ENCODE measurements around the gene BRICD5. TPM values are rescaled to one million over a fixed set of nuclear protein-coding genes. Genes with fewer than 3 reads are reported as not detected.
A peak's percentile ranks its signal among the peaks of the same experiment; 100 is the strongest.

Gene BRICD5
- total and polyA plus RNA-seq, 2 of the 4 experiments (the other 2 are of a cell fraction): 0.18 to 0.94 TPM

DNA sequence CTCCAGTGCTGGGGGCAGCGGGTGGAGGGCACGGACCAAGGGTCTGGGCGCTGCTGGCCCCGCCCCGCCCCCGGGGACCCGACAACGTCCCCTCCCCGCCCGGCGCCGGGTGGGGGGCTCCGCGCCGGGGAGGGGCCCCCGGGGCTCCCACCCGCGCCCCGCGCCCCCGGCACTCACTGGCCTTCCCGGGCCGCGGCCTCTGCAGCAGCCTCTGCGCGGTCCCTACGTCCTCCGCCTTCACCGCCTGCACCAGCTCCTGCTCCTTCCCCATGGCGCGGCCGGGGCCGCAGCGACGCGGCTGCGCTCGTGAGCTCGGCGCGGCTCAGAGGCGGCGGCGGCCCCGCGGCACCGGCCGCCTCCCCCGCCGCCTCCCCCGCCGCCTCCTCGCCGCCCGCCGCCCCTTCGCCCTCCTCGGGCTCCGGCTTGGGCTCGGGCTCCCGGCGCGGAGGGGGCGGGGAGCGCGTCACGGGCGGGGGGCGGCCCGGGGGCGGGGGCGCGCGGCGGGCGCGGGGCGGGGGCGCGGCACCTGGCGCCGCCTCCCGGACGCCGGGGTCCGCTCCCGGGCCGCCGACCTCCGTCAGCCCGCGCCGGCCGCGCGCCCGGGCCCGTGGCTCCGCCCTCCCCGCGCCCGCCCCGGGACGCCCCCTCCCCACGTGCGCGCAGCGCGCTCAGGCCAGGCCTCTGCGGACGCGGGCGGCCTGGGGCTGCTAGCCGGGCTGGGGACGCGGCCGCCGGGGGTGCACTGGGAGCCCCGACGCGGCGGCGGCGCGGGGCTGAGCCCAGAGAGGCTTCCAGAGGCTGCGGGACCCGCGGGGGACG lies 14.3 kb downstream of the BRICD5 start, which contains the start of gene CASKIN1:
Gene CASKIN1, minus strand, starts transcription at position 444 of the 819 bp plus-strand sequence. Its CDS starts 173 bp downstream, at position 271.
- H3K23ac ChIP-seq (ENCODE audit: low read depth, low read length): no peak within 1 kb of the TSS
- H3K4ac ChIP-seq (ENCODE audit: low read depth, low read length): no peak within 1 kb of the TSS
- no peak for TF ChIP-seq POLR2A (IDR thresholded peaks at IDR 0.05; ENCODE audit: low read depth, low read length)
- TF ChIP-seq NFE2L2 (IDR thresholded peaks at IDR 0.05; ENCODE audit: low read depth, low read length): no peak
- no peak for TF ChIP-seq RFX5 (IDR thresholded peaks at IDR 0.05; ENCODE audit: low read depth, low read length)
- TF ChIP-seq RAD21 (IDR thresholded peaks at IDR 0.05; ENCODE audit: low read length): no peak
- no peak for TF ChIP-seq BHLHE40 (IDR thresholded peaks at IDR 0.05; ENCODE audit: low read depth, low read length)
- TF ChIP-seq RCOR1 (IDR thresholded peaks at IDR 0.05; ENCODE audit: insufficient replicate concordance, low read length): no peak
- TF ChIP-seq MAFK (IDR thresholded peaks at IDR 0.05; ENCODE audit: low read depth, low read length): no peak
- TF ChIP-seq FOS (IDR thresholded peaks at IDR 0.05; ENCODE audit: low read depth, low read length): no peak
- TF ChIP-seq, protein P1, sequence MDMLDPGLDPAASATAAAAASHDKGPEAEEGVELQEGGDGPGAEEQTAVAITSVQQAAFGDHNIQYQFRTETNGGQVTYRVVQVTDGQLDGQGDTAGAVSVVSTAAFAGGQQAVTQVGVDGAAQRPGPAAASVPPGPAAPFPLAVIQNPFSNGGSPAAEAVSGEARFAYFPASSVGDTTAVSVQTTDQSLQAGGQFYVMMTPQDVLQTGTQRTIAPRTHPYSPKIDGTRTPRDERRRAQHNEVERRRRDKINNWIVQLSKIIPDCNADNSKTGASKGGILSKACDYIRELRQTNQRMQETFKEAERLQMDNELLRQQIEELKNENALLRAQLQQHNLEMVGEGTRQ (IDR thresholded peaks at IDR 0.05; ENCODE audit: low read depth, low read length): no peak
- TF ChIP-seq, protein P2, sequence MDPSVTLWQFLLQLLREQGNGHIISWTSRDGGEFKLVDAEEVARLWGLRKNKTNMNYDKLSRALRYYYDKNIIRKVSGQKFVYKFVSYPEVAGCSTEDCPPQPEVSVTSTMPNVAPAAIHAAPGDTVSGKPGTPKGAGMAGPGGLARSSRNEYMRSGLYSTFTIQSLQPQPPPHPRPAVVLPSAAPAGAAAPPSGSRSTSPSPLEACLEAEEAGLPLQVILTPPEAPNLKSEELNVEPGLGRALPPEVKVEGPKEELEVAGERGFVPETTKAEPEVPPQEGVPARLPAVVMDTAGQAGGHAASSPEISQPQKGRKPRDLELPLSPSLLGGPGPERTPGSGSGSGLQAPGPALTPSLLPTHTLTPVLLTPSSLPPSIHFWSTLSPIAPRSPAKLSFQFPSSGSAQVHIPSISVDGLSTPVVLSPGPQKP (IDR thresholded peaks at IDR 0.05; ENCODE audit: borderline replicate concordance, low read depth, low read length): no peak
- no peak for TF ChIP-seq SMC3 (IDR thresholded peaks at IDR 0.05; ENCODE audit: low read depth, low read length)
- no peak for TF ChIP-seq MXI1 (IDR thresholded peaks at IDR 0.05; ENCODE audit: borderline replicate concordance, low read depth, low read length)
- H4K91ac ChIP-seq (ENCODE audit: insufficient read depth, low read depth, low read length): no peak within 1 kb of the TSS
- H3K14ac ChIP-seq (replicated peaks; ENCODE audit: low read depth, low read length): no peak within 1 kb of the TSS
- CTCF ChIA-PET: no interaction called here
- no peaks in the 10 kb centered on the region for H3K9me3 ChIP-seq (ENCODE audit: control insufficient read depth, insufficient read depth, low read length)
- intact Hi-C loops (cut with micrococcal nuclease): no loop called here
- H3K4me1 ChIP-seq (ENCODE audit: control insufficient read depth, insufficient read depth, low read length): no peaks in the 10 kb centered on the region
- in situ Hi-C loops (cut with MboI; ENCODE audit: low sequenced_read_pairs): no loop called here
- H3K9ac ChIP-seq (ENCODE audit: low read depth, low read length): no peak within 1 kb of the TSS
- H3K27ac ChIP-seq (ENCODE audit: insufficient read depth, low read length): no peak within 1 kb of the TSS
- no peak within 1 kb of the TSS for H2AK5ac ChIP-seq (ENCODE audit: low read depth, low read length)
- peak within 1 kb of the TSS; percentile 39 for H3K4me3 ChIP-seq (ENCODE audit: insufficient read depth, low read depth, low read length)
- H2AFZ ChIP-seq (replicated peaks; ENCODE audit: low read length, poor library complexity): peak within 1 kb of the TSS; percentile 79
- no peak within 1 kb of the TSS for H3K56ac ChIP-seq (ENCODE audit: extremely low read depth, insufficient read depth, low read length)
- H3K18ac ChIP-seq (ENCODE audit: low read depth, low read length): no peak within 1 kb of the TSS
- H3K4me2 ChIP-seq (ENCODE audit: low read depth, low read length): no peak within 1 kb of the TSS
- no peaks in the 10 kb centered on the region for H3K79me1 ChIP-seq (ENCODE audit: low read depth in 1 of 2, low read length in 2 of 2)
- dilution Hi-C loops (cut with HindIII; ENCODE audit: low sequenced_read_pairs, unreplicated experiment): no loop called here
- no peak within 1 kb of the TSS for H2BK5ac ChIP-seq (ENCODE audit: low read depth, low read length, poor library complexity, severe bottlenecking)
- no peak within 1 kb of the TSS for H2BK20ac ChIP-seq (ENCODE audit: low read depth, low read length)
- BruUV-seq (replicated peaks): no TSS peak
- no peak within 1 kb of the TSS for H2BK120ac ChIP-seq (ENCODE audit: low read depth, low read length)
- no peak within 1 kb of the TSS for H2BK15ac ChIP-seq (ENCODE audit: low read depth, low read length)
- POLR2A ChIA-PET (ENCODE audit: unreplicated experiment): no interaction called here
- 1% methylated on average over 42 of the region's 129 CpGs; no CpG with 5 or more reads in 1 of the 2 experiments for WGBS, 2 experiments (ENCODE audit: extremely low coverage in 2 of 2, insufficient read length in 1 of 2)
- no peak within 1 kb of the TSS for H4K5ac ChIP-seq (ENCODE audit: low read depth, low read length)
- H4K8ac ChIP-seq (ENCODE audit: low read depth in 2 of 2, low read length in 2 of 2): no peak within 1 kb of the TSS
- no peaks in the 10 kb centered on the region for H3K9me1 ChIP-seq (ENCODE audit: insufficient read depth, low read length)
- H3K36me3 ChIP-seq (ENCODE audit: control insufficient read depth, insufficient read depth, low read length): no peaks in the 10 kb centered on the region
- H4K20me1 ChIP-seq (ENCODE audit: insufficient read depth, low read length): no peaks in the 10 kb centered on the region; the same call in 1 of the 2 replicates
- DNase-seq (no peak), ATAC-seq (ENCODE audit: low read depth) (peak; percentile 76)
- no peak within 1 kb of the TSS for H2AK9ac ChIP-seq (replicated peaks; ENCODE audit: low read depth, low read length, poor library complexity)
- H3K27me3 ChIP-seq (ENCODE audit: control insufficient read depth, insufficient read depth, low read length): peaks cover 65% of the 10 kb centered on the region

Measured in IMR-90 (cell line).